DOHH2 (cell line): ENCODE data around the gene NKD1.

ENCODE experiments used
- H3F3A ChIP-seq: fragments of 200-600 bp; sonication (generic), shearing (Covaris generic); 2 replicates; pipeline ENCODE4 v1.6.0; 2016; ENCODE audit warnings: antibody characterized with exemption, mild to moderate bottlenecking; ENCODE audit not compliant: control insufficient read depth, insufficient read depth
- H3K27ac ChIP-seq: fragments of 200-600 bp; sonication (generic); 2 replicates; pipeline ENCODE4 v1.5.1; 2014; ENCODE audit warnings: low read depth, mild to moderate bottlenecking, low read length, moderate library complexity
- H3K27me3 ChIP-seq: fragments of 200-600 bp; sonication (generic); 2 replicates; pipeline ENCODE4 v1.6.1; 2014; ENCODE audit warnings: mild to moderate bottlenecking, low read length, mixed read lengths; ENCODE audit not compliant: control insufficient read depth
- H3K36me3 ChIP-seq: fragments of 200-600 bp; sonication (generic); 2 replicates; pipeline ENCODE4 v1.6.1; 2014; ENCODE audit warnings: mild to moderate bottlenecking, low read length, moderate library complexity, mixed read lengths; ENCODE audit not compliant: control insufficient read depth
- H3K4me1 ChIP-seq: fragments of 200-600 bp; sonication (generic); 2 replicates; pipeline ENCODE4 v1.6.1; 2014; ENCODE audit warnings: mild to moderate bottlenecking, low read length, mixed read lengths; ENCODE audit not compliant: control insufficient read depth
- H3K4me2 ChIP-seq: fragments of 200-600 bp; sonication (generic); 2 replicates; pipeline ENCODE4 v1.6.0; 2014; ENCODE audit warnings: mild to moderate bottlenecking, low read length, moderate library complexity
- H3K4me3 ChIP-seq: fragments of 200-600 bp; sonication (generic); 2 replicates; pipeline ENCODE4 v1.5.1; 2014; ENCODE audit warnings: mild to moderate bottlenecking, low read length, mixed read lengths
- H3K79me2 ChIP-seq: fragments of 200-600 bp; sonication (generic); 2 replicates; pipeline ENCODE4 v1.6.1; 2014; ENCODE audit warnings: mild to moderate bottlenecking, low read length, mixed read lengths; ENCODE audit not compliant: control insufficient read depth
- H3K9me2 ChIP-seq: fragments of 200-600 bp; sonication (generic); replicated peaks from 2 replicates; pipeline ENCODE4 v1.6.1; 2014; ENCODE audit warnings: mild to moderate bottlenecking, low read length, mixed read lengths; ENCODE audit not compliant: control insufficient read depth
- H3K9me3 ChIP-seq: fragments of 200-600 bp; sonication (generic); 2 replicates; pipeline ENCODE4 v1.6.1; 2014; ENCODE audit warnings: antibody characterized with exemption, low read length, mixed read lengths; ENCODE audit not compliant: control insufficient read depth, insufficient read depth
- H4K20me1 ChIP-seq: fragments of 200-600 bp; sonication (generic); 2 replicates; pipeline ENCODE4 v1.6.0; 2014; ENCODE audit warnings: low read depth, mild to moderate bottlenecking, antibody characterized with exemption, low read length, moderate library complexity; ENCODE audit not compliant: control insufficient read depth, insufficient read depth
- CTCF ChIP-seq: fragments of 200-600 bp; sonication (generic); IDR thresholded peaks from one replicate; pipeline ENCODE4 v1.5.1; 2014; ENCODE audit warnings: antibody characterized with exemption, mild to moderate bottlenecking, low read depth, low read length; ENCODE audit not compliant: poor library complexity, severe bottlenecking
- EZH2phosphoT487 ChIP-seq: fragments of 200-600 bp; sonication (generic); IDR thresholded peaks from 2 replicates; pipeline ENCODE4 v1.6.1; 2017; ENCODE audit warnings: borderline replicate concordance, mild to moderate bottlenecking, antibody characterized with exemption, low read length, moderate library complexity, mixed read lengths

The NKD1 gene

GRCh38 chr16:50645563-50646220 is 97.5 kb downstream of the NKD1 start:
- no peaks in the 10 kb centered on the region for H3K36me3 ChIP-seq
- H3K4me2 ChIP-seq: no peak overlapping the region
- H3F3A ChIP-seq: no peaks in the 10 kb centered on the region
- H3K27me3 ChIP-seq: peaks cover 2% of the 10 kb centered on the region
- no peaks in the 10 kb centered on the region for H3K79me2 ChIP-seq
- H3K4me1 ChIP-seq: no peaks in the 10 kb centered on the region
- TF ChIP-seq EZH2phosphoT487 (no peak), CTCF (no peak)
- H3K27ac ChIP-seq: no peak overlapping the region
- H3K9me3 ChIP-seq: no peaks in the 10 kb centered on the region
- no peaks in the 10 kb centered on the region for H4K20me1 ChIP-seq
- H3K9me2 ChIP-seq: no peaks in the 10 kb centered on the region
- no peak overlapping the region for H3K4me3 ChIP-seq

GRCh38 chr16:50646345-50646744 is 98.1 kb downstream of the NKD1 start:
- Histone ChIP-seq H3K9me2 (no peaks in the 10 kb centered on the region), H3F3A (no peaks in the 10 kb centered on the region), H3K79me2 (no peaks in the 10 kb centered on the region), H3K27ac (no peak overlapping the region), H3K4me1 (no peaks in the 10 kb centered on the region), H3K27me3 (peaks cover 2% of the 10 kb centered on the region; the same call in 1 of the 2 replicates), H4K20me1 (no peaks in the 10 kb centered on the region), H3K4me2 (no peak overlapping the region), H3K36me3 (no peaks in the 10 kb centered on the region), H3K4me3 (no peak overlapping the region), H3K9me3 (no peaks in the 10 kb centered on the region)
- no peak for TF ChIP-seq CTCF
- no peak for TF ChIP-seq EZH2phosphoT487

- Histone ChIP-seq H3K4me2 (no peak overlapping the region), H4K20me1 (no peaks in the 10 kb centered on the region), H3K4me3 (no peak overlapping the region), H3K27me3 (peaks cover 2% of the 10 kb centered on the region; the same call in 1 of the 2 replicates), H3K9me2 (no peaks in the 10 kb centered on the region), H3K9me3 (peaks cover 5% of the 10 kb centered on the region; the same call in 1 of the 2 replicates), H3F3A (no peaks in the 10 kb centered on the region), H3K27ac (no peak overlapping the region), H3K4me1 (no peaks in the 10 kb centered on the region), H3K79me2 (no peaks in the 10 kb centered on the region), H3K36me3 (no peaks in the 10 kb centered on the region)
- TF ChIP-seq EZH2phosphoT487 (no peak), CTCF (no peak)
Observed at GRCh38 chr16:50651835-50652438, 103.7 kb downstream of the NKD1 start.
